PC-3 (cell line): ENCODE measurements around the gene DLG2. TPM values are rescaled to one million over a fixed set of nuclear protein-coding genes. Genes with fewer than 3 reads are reported as not detected.

Experiments
- ATAC-seq: fragments of 200-7000 bp; cut with Tn5 transposase; 2 replicates; pipeline ENCODE4 v1.9.1; 2020; ENCODE audit warnings: mild to moderate bottlenecking, moderate library complexity
- BruUV-seq: library from RNA; stranded (reverse); fragments of 400-500 nt; replicated peaks from 2 replicates; lab custom pipeline; 2021; lab: Mats Ljungman, UMichigan
- CTCF ChIA-PET: fragments of 300-600 bp; sonication (Branson Sonifier 250); formaldehyde crosslinking; loops from one replicate; lab custom pipeline; 2022; ENCODE audit warnings: antibody characterized with exemption; lab: Charles Lee
- POLR2A ChIA-PET: fragments of 300-600 bp; sonication (Branson Sonifier 250); formaldehyde crosslinking; loops from one replicate; lab custom pipeline; 2022; ENCODE audit warnings: antibody characterized with exemption; ENCODE audit not compliant: unreplicated experiment; lab: Charles Lee
- DNase-seq: peaks from one replicate; pipeline ENCODE4 v3.0.0-alpha.2; 2015
- H2AFZ ChIP-seq: fragments of 300-600 bp; sonication (generic); 2 replicates; pipeline ENCODE4 v1.6.0; 2016; ENCODE audit warnings: antibody characterized with exemption, low read length
- H3F3A ChIP-seq: fragments of 300-600 bp; sonication (generic); one replicate; pipeline ENCODE4 v1.6.0; 2017; ENCODE audit warnings: antibody characterized with exemption, low read length, control low read depth, mild to moderate bottlenecking; ENCODE audit not compliant: unreplicated experiment
- H3K27ac ChIP-seq: fragments of 300-600 bp; sonication (generic); 2 replicates; pipeline ENCODE4 v1.5.1; 2016; ENCODE audit warnings: mild to moderate bottlenecking, low read length
- H3K27me3 ChIP-seq: fragments of 300-600 bp; sonication (generic); 2 replicates; pipeline ENCODE4 v1.6.1; 2016; ENCODE audit warnings: low read length, mixed read lengths
- H3K36me3 ChIP-seq: fragments of 300-600 bp; sonication (generic); 2 replicates; pipeline ENCODE4 v1.6.1; 2016; ENCODE audit warnings: low read depth, mixed run types, low read length, mixed read lengths
- H3K4me1 ChIP-seq: fragments of 300-600 bp; sonication (generic); 2 replicates; pipeline ENCODE4 v1.5.1; 2016; ENCODE audit warnings: low read length; ENCODE audit not compliant: insufficient read depth
- H3K4me2 ChIP-seq: fragments of 300-600 bp; sonication (generic); 2 replicates; pipeline ENCODE4 v1.6.0; 2016; ENCODE audit warnings: low read length
- H3K4me3 ChIP-seq: fragments of 300-600 bp; sonication (generic); 2 replicates; pipeline ENCODE4 v1.5.1; 2016; ENCODE audit warnings: mild to moderate bottlenecking, low read length, mixed read lengths
- H3K79me2 ChIP-seq: fragments of 300-600 bp; sonication (generic); 2 replicates; pipeline ENCODE4 v1.6.1; 2017; ENCODE audit warnings: low read length, mixed read lengths
- H3K9ac ChIP-seq: fragments of 300-600 bp; sonication (generic); 2 replicates; pipeline ENCODE4 v1.6.0; 2016; ENCODE audit warnings: mild to moderate bottlenecking, low read length
- H3K9me2 ChIP-seq: fragments of 300-600 bp; sonication (generic); replicated peaks from 2 replicates; pipeline ENCODE4 v1.6.1; 2016; ENCODE audit warnings: mixed run types, low read length, mixed read lengths
- H3K9me3 ChIP-seq: fragments of 300-600 bp; sonication (generic); 2 replicates; pipeline ENCODE4 v1.6.1; 2016; ENCODE audit warnings: low read length, mixed read lengths
- H4K20me1 ChIP-seq: fragments of 300-600 bp; sonication (generic); 2 replicates; pipeline ENCODE4 v1.6.1; 2016; ENCODE audit warnings: low read length, mixed read lengths
- EZH2 ChIP-seq: fragments of 300-600 bp; sonication (generic); IDR thresholded peaks from one replicate; pipeline ENCODE4 v1.6.1; 2017; ENCODE audit warnings: antibody characterized with exemption, mild to moderate bottlenecking, low read length; ENCODE audit not compliant: unreplicated experiment
- EZH2phosphoT487 ChIP-seq: fragments of 300-600 bp; sonication (generic); IDR thresholded peaks from 2 replicates; pipeline ENCODE4 v1.6.1; 2018; ENCODE audit warnings: mild to moderate bottlenecking, antibody characterized with exemption, low read length, borderline replicate concordance
- intact Hi-C: fragments of 100-400 bp; cut with micrococcal nuclease; formaldehyde crosslinking; loops from 2 replicates; pipeline ENCODE4 v1.9.0; 2023
- total RNA-seq: library from RNA; depleted of rRNA; stranded (reverse); fragments of >200 nt; gene quantifications from 2 replicates; pipeline ENCODE4 v1.2.3, GENCODE V29; 2014
- TF ChIP-seq, protein P1 (sequence below): fragments of 300-600 bp; sonication (generic); conservative IDR thresholded peaks from 2 replicates; pipeline ENCODE4 v1.5.1; 2017; ENCODE audit warnings: antibody characterized with exemption, low read depth, mild to moderate bottlenecking, low read length

DLG2 gene
- total RNA-seq, 1 experiment from 2014 or later = 0.58 TPM

- ChIA-PET CTCF (no interaction called here), POLR2A (no interaction called here)
- Histone ChIP-seq H2AFZ (no peak overlapping the region), H3K4me1 (0 out of 2 replicates have a peak, but pooled peaks cover 4% of the 10 kb centered on the region), H3K9me2 (no peaks in the 10 kb centered on the region), H3K79me2 (no peaks in the 10 kb centered on the region), H3K27me3 (peaks cover 20% of the 10 kb centered on the region; the same call in 1 of the 2 replicates), H3K4me3 (no peak overlapping the region), H4K20me1 (no peaks in the 10 kb centered on the region), H3F3A (no peaks in the 10 kb centered on the region), H3K27ac (no peak overlapping the region), H3K9ac (no peak overlapping the region), H3K4me2 (no peak overlapping the region), H3K36me3 (no peaks in the 10 kb centered on the region), H3K9me3 (no peaks in the 10 kb centered on the region)
- BruUV-seq = no TSS peak
- intact Hi-C loops = no loop called here
- TF ChIP-seq, protein P1, sequence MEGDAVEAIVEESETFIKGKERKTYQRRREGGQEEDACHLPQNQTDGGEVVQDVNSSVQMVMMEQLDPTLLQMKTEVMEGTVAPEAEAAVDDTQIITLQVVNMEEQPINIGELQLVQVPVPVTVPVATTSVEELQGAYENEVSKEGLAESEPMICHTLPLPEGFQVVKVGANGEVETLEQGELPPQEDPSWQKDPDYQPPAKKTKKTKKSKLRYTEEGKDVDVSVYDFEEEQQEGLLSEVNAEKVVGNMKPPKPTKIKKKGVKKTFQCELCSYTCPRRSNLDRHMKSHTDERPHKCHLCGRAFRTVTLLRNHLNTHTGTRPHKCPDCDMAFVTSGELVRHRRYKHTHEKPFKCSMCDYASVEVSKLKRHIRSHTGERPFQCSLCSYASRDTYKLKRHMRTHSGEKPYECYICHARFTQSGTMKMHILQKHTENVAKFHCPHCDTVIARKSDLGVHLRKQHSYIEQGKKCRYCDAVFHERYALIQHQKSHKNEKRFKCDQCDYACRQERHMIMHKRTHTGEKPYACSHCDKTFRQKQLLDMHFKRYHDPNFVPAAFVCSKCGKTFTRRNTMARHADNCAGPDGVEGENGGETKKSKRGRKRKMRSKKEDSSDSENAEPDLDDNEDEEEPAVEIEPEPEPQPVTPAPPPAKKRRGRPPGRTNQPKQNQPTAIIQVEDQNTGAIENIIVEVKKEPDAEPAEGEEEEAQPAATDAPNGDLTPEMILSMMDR = no peak
- TF ChIP-seq EZH2phosphoT487 (no peak), EZH2 (no peak)
- ATAC-seq (no peak), DNase-seq (peak; percentile 22)
Observed at GRCh38 chr11:83778596-83778995, 1848.5 kb downstream of the DLG2 start.

DNA sequence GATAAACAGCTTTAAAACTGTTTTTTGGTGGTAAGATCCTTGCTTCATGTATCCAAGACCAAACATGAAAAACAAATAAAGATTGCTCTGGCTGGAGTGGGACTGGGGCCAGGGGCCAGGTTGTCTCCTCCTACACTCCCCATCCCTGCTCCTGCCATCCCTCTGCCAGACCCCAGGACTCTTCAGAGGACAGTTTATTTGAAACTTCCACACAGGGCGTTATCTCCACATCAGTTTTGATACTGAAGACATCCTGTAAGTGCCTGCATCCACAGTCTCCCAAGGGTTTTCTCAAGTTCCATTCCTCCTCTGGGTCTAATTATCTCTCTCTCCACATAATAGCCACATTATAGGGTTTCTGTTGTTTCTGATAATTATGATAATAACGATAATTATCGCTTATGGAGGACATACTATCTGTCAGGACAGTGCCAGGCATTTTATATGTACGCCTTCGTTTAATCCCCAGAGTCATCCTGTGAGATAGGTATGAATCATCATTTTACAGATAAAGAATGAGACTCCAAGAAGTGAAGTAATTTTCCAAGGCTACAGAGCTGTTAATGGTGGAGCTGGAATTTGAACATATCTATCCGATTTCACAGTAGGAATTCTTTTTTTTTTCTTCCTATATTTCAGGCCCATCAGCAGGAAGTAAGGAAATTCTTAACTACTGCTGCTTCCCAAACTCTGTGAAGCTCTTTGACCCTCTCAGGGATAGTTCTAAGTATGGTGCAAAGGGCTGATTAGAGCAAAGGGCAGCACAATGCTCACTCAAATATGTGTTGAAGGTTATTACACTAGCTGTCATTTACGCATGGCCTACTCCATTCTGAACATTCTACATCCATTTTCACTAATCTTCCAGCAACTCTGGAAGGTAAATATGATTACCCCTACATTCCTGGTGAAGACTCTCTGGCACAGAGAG is 1852.9 kb downstream of the DLG2 start:
- no peaks in the 10 kb centered on the region for H3F3A ChIP-seq
- no peak overlapping the region for H3K4me3 ChIP-seq
- DNase-seq (peak; percentile 44), ATAC-seq (no peak)
- no peaks in the 10 kb centered on the region for H3K9me3 ChIP-seq
- H3K4me1 ChIP-seq = 0 out of 2 replicates have a peak, but pooled peaks cover 4% of the 10 kb centered on the region
- H3K27ac ChIP-seq = no peak overlapping the region
- peaks cover 23% of the 10 kb centered on the region for H3K27me3 ChIP-seq
- POLR2A ChIA-PET = no interaction called here
- no peaks in the 10 kb centered on the region for H3K9me2 ChIP-seq
- TF ChIP-seq EZH2 = no peak
- TF ChIP-seq EZH2phosphoT487 = no peak
- TF ChIP-seq, protein P1 = no peak
- H2AFZ ChIP-seq = no peak overlapping the region
- CTCF ChIA-PET = no interaction called here
- no peaks in the 10 kb centered on the region for H4K20me1 ChIP-seq
- intact Hi-C loops = no loop called here
- no peak overlapping the region for H3K9ac ChIP-seq
- H3K79me2 ChIP-seq = no peaks in the 10 kb centered on the region
- H3K4me2 ChIP-seq = peak overlapping the region; percentile 7; the same call in 1 of the 2 replicates
- H3K36me3 ChIP-seq = no peaks in the 10 kb centered on the region
- BruUV-seq = no TSS peak

GRCh38 chr11:83768489-83768888 is 1858.7 kb downstream of the DLG2 start:
- no TSS peak for BruUV-seq
- intact Hi-C loops = no loop called here

More at GRCh38 chr11:83768489-83768888, 1858.7 kb downstream of the DLG2 start:
- Histone ChIP-seq H3K36me3 (no peaks in the 10 kb centered on the region), H3K9me2 (no peaks in the 10 kb centered on the region), H3K27me3 (peaks cover 12% of the 10 kb centered on the region), H3F3A (no peaks in the 10 kb centered on the region), H3K4me3 (no peak overlapping the region), H3K9me3 (no peaks in the 10 kb centered on the region), H3K27ac (no peak overlapping the region), H3K4me1 (no peaks in the 10 kb centered on the region), H3K79me2 (no peaks in the 10 kb centered on the region), H2AFZ (no peak overlapping the region), H3K4me2 (no peak overlapping the region), H4K20me1 (no peaks in the 10 kb centered on the region), H3K9ac (no peak overlapping the region)
- POLR2A ChIA-PET = no interaction called here
- DNase-seq (no peak), ATAC-seq (no peak)
- CTCF ChIA-PET = no interaction called here
- TF ChIP-seq EZH2 (no peak), EZH2phosphoT487 (no peak)
- TF ChIP-seq, protein P1 = no peak
